Panc1 (cell line): ENCODE results near the gene WIF1. TPM values are rescaled to one million over a fixed set of nuclear protein-coding genes. Genes with fewer than 3 reads are reported as not detected.

ENCODE experiments used
- ATAC-seq: fragments of 200-7000 bp; cut with Tn5 transposase; 2 replicates; pipeline ENCODE4 v1.9.1; 2020; ENCODE audit warnings: mild to moderate bottlenecking, moderate library complexity
- BruUV-seq: library from RNA; stranded (reverse); fragments of 400-500 nt; replicated peaks from 2 replicates; lab custom pipeline; 2021; lab: Mats Ljungman, UMichigan
- CTCF ChIA-PET: fragments of 300-600 bp; sonication (Branson Sonifier 250); formaldehyde crosslinking; loops from one replicate; lab custom pipeline; 2022; ENCODE audit warnings: antibody characterized with exemption; lab: Charles Lee
- POLR2A ChIA-PET: fragments of 300-600 bp; sonication (Branson Sonifier 250); formaldehyde crosslinking; loops from one replicate; lab custom pipeline; 2022; ENCODE audit warnings: antibody characterized with exemption; lab: Charles Lee
- DNase-seq: peaks from one replicate; pipeline ENCODE4 v3.0.0-alpha.2; 2010; ENCODE audit warnings: low read depth, low spot score
- H3K27ac ChIP-seq: 2 replicates; pipeline ENCODE4 v1.5.1; 2011; ENCODE audit warnings: mild to moderate bottlenecking, low read length, inconsistent platforms
- H3K27me3 ChIP-seq: fragments of 200-500 bp; sonication (Bioruptor generic); 2 replicates; pipeline ENCODE4 v1.6.0; 2014; ENCODE audit warnings: low read length, inconsistent platforms; ENCODE audit not compliant: control insufficient read depth, insufficient read depth
- H3K36me3 ChIP-seq: fragments of 200-500 bp; sonication (Bioruptor generic); 2 replicates; pipeline ENCODE4 v1.5.1; 2014; ENCODE audit warnings: inconsistent platforms, mild to moderate bottlenecking, low read length, moderate library complexity; ENCODE audit not compliant: control insufficient read depth, insufficient read depth
- H3K4me1 ChIP-seq: 2 replicates; pipeline ENCODE4 v1.5.1; 2011; ENCODE audit warnings: inconsistent platforms, mild to moderate bottlenecking, low read length, moderate library complexity; ENCODE audit not compliant: control insufficient read depth, insufficient read depth
- H3K4me3 ChIP-seq, 2 experiments: 2 replicates each; pipeline ENCODE4 v1.5.1; 2011 to 2012; ENCODE audit warnings: low read depth in 2 of 2, low read length in 2 of 2, mild to moderate bottlenecking in 2 of 2, inconsistent platforms in 1 of 2, moderate library complexity in 1 of 2
- H3K9me3 ChIP-seq: fragments of 200-500 bp; sonication (Bioruptor generic); 2 replicates; pipeline ENCODE4 v1.5.1; 2014; ENCODE audit warnings: low read depth, mild to moderate bottlenecking, inconsistent platforms, low read length, moderate library complexity; ENCODE audit not compliant: control insufficient read depth, insufficient read depth
- CTCF ChIP-seq: fragments of 450-650 bp; IDR thresholded peaks from 2 replicates; pipeline ENCODE4 v1.5.1; 2017; ENCODE audit warnings: mild to moderate bottlenecking
- POLR2AphosphoS5 ChIP-seq: IDR thresholded peaks from 2 replicates; pipeline ENCODE4 v1.6.1; 2012; ENCODE audit warnings: mild to moderate bottlenecking, low read depth, low read length, moderate library complexity
- REST ChIP-seq, 2 experiments: IDR thresholded peaks; 2 replicates each; pipeline ENCODE4 v1.6.1; 2011 to 2012; ENCODE audit warnings: low read depth in 2 of 2, control low read depth in 1 of 2, low read length in 1 of 2, mild to moderate bottlenecking in 1 of 2, moderate library complexity in 1 of 2; ENCODE audit not compliant: insufficient read depth in 1 of 2
- SIN3A ChIP-seq: IDR thresholded peaks from 2 replicates; pipeline ENCODE4 v1.6.1; 2012; ENCODE audit warnings: low read depth, mild to moderate bottlenecking, low read length, moderate library complexity, borderline replicate concordance; ENCODE audit not compliant: insufficient read depth
- TCF7L2 ChIP-seq: IDR thresholded peaks from 2 replicates; pipeline ENCODE4 v1.6.1; 2011; ENCODE audit warnings: mild to moderate bottlenecking, low read depth, low read length, inconsistent platforms
- in situ Hi-C: cut with HindIII; loops from 2 replicates; pipeline ENCODE4 v1.10.0; 2016; ENCODE audit warnings: low sequenced_read_pairs, low pct_unique_long_range_greater_than_20kb
- intact Hi-C: fragments of 100-400 bp; cut with micrococcal nuclease; formaldehyde crosslinking; loops from one replicate; pipeline ENCODE4 v1.10.0; 2022; ENCODE audit not compliant: unreplicated experiment
- total RNA-seq: library from RNA; stranded (reverse); gene quantifications from one replicate; pipeline ENCODE4 v1.2.1, GENCODE V29; 2021; ENCODE audit not compliant: unreplicated experiment

The WIF1 gene
- total RNA-seq, 1 experiment from 2014 or later = not detected

GRCh38 chr12:65010437-65010836 lies 110.7 kb downstream of the WIF1 start:
- ATAC-seq (no peak), DNase-seq (no peak)
- H3K4me3 ChIP-seq = no peak overlapping the region
- no TSS peak for BruUV-seq
- H3K27me3 ChIP-seq = peaks cover 37% of the 10 kb centered on the region
- H3K9me3 ChIP-seq = no peaks in the 10 kb centered on the region
- CTCF ChIA-PET = no interaction called here
- POLR2A ChIA-PET = no interaction called here
- no peak overlapping the region for H3K27ac ChIP-seq
- in situ Hi-C loops = no loop called here
- H3K4me1 ChIP-seq = no peaks in the 10 kb centered on the region
- TF ChIP-seq CTCF = no peak
- intact Hi-C loops = no loop called here
- H3K36me3 ChIP-seq = no peaks in the 10 kb centered on the region

DNA sequence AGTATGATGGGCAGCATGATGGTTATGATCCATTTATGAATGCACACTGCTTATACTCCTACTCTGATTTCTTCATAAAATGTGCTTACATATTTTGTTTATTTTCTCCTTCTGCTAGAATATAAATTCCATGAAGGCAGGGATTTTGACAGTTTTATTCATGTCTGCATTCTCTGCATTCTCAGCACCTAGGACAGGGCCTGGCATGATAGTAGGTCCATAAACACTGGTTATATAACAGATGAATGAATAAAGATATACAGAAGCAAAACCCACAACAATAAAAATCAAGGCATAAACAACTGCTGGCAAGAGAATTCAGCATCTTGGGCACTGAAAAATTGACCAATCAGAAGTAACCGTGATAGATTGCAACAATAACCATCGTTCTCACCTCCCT lies 115.4 kb downstream of the WIF1 start:
- POLR2A ChIA-PET = no interaction called here
- CTCF ChIA-PET = no interaction called here
- no peak for ATAC-seq
- no peaks in the 10 kb centered on the region for H3K4me1 ChIP-seq
- peaks cover 32% of the 10 kb centered on the region for H3K27me3 ChIP-seq
- in situ Hi-C loops (no loop called here), intact Hi-C loops (no loop called here)
- H3K27ac ChIP-seq = no peak overlapping the region
- TF ChIP-seq POLR2AphosphoS5 (no peak), REST (IDR thresholded peaks at IDR 0.05; ENCODE audit: insufficient read depth in 1 of 2, low read depth in 2 of 2, low read length in 1 of 2) (peak in 1 of 2 experiments; percentile 62; a peak in 2 of 4 replicates), CTCF (no peak), TCF7L2 (no peak)
- H3K4me3 ChIP-seq = no peak overlapping the region
- H3K9me3 ChIP-seq = no peaks in the 10 kb centered on the region
- H3K36me3 ChIP-seq = no peaks in the 10 kb centered on the region
- no TSS peak for BruUV-seq
- DNase-seq = no peak

DNA sequence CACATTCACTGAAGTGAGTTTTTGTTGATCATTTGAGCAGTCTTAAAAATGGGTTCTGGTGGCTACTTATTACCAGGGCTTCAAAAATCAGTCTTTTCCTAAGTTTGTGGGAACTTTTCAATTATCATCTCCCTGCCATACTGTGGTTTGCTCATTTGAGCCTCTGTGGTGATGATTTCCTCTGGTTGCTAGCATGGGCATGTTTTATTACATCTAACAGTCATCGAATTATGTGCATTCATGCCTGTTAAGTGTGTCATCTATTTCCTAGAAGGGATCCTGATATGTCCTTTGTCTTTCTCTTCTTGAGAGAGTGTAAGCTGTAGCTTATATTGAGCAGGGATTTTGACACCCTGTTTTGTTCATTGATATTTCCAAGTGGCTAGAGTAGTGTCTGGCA lies 116.8 kb downstream of the WIF1 start:
- ATAC-seq (no peak), DNase-seq (no peak)
- H3K4me1 ChIP-seq = no peaks in the 10 kb centered on the region
- H3K27me3 ChIP-seq = peaks cover 24% of the 10 kb centered on the region
- H3K9me3 ChIP-seq = no peaks in the 10 kb centered on the region
- no peak for TF ChIP-seq TCF7L2
- TF ChIP-seq CTCF = no peak
- no peak for TF ChIP-seq SIN3A
- TF ChIP-seq POLR2AphosphoS5 = no peak
- TF ChIP-seq REST (IDR thresholded peaks at IDR 0.05; ENCODE audit: insufficient read depth in 1 of 2, low read depth in 2 of 2, low read length in 1 of 2) = no peak
- CTCF ChIA-PET = no interaction called here
- BruUV-seq = no TSS peak
- H3K36me3 ChIP-seq = no peaks in the 10 kb centered on the region
- no peak overlapping the region for H3K4me3 ChIP-seq
- intact Hi-C loops (no loop called here), in situ Hi-C loops (no loop called here)
- H3K27ac ChIP-seq = no peak overlapping the region
- POLR2A ChIA-PET = no interaction called here
